GM20000 (cell line): ENCODE results near the gene MCIDAS.
A peak's percentile ranks its signal among the peaks of the same experiment; 100 is the strongest.

Experiments used
- DNase-seq: peaks from one replicate; pipeline ENCODE4 v3.0.0; 2012; ENCODE audit warnings: low spot score
- CTCF ChIP-seq: IDR thresholded peaks from 2 replicates; pipeline ENCODE4 v1.5.1; 2012; ENCODE audit warnings: mild to moderate bottlenecking, control low read depth; ENCODE audit errors: extremely low read depth, missing control alignments

The MCIDAS gene

GRCh38 chr5:55173687-55174230 lies 53.4 kb downstream of the MCIDAS start:
- peak; percentile 44 for DNase-seq
- TF ChIP-seq CTCF, result no peak

GRCh38 chr5:55172937-55173686 lies 54.0 kb downstream of the MCIDAS start, which contains the start of gene CDC20B:
Gene CDC20B (minus strand): TSS chr5:55173177. CDS start chr5:55173000, 177 bp downstream.
- TF ChIP-seq CTCF, result no peak
- DNase-seq, result peak; percentile 96

GRCh38 chr5:55172051-55172899 lies 54.8 kb downstream of the MCIDAS start:
- peak; percentile 89 for DNase-seq
- TF ChIP-seq CTCF, result peak; percentile 72

- TF ChIP-seq CTCF, result no peak
- no peak for DNase-seq
These were observed 55.6 kb downstream of the MCIDAS start for GRCh38 chr5:55171471-55171870.
